Esophagus (tissue), 2 donors: Measurements from ENCODE around the gene DAPK1. TPM values are rescaled to one million over a fixed set of nuclear protein-coding genes. Genes with fewer than 3 reads are reported as not detected.

Experiments used
- H3K27ac ChIP-seq, 2 donors: one replicate each; pipeline ENCODE4 v1.5.1; 2013; ENCODE audit warnings: low read depth in 2 of 2, mild to moderate bottlenecking in 2 of 2, inconsistent platforms in 1 of 2, low read length in 1 of 2, moderate library complexity in 1 of 2
- H3K27me3 ChIP-seq, 2 donors: one replicate each; pipeline ENCODE4 v1.6.1; 2013; ENCODE audit warnings: low read length in 2 of 2, control low read depth in 1 of 2, mild to moderate bottlenecking in 1 of 2; ENCODE audit not compliant: insufficient read depth in 2 of 2, control insufficient read depth in 1 of 2
- H3K36me3 ChIP-seq, 2 donors: one replicate each; pipeline ENCODE4 v1.6.1; 2013; ENCODE audit warnings: low read length in 1 of 2; ENCODE audit not compliant: control insufficient read depth in 2 of 2, insufficient read depth in 2 of 2
- H3K4me1 ChIP-seq, 2 donors: one replicate each; pipeline ENCODE4 v1.6.1; 2013; ENCODE audit warnings: low read length in 1 of 2; ENCODE audit not compliant: control insufficient read depth in 2 of 2, insufficient read depth in 2 of 2
- H3K4me3 ChIP-seq, 2 donors: one replicate each; pipeline ENCODE4 v1.5.1; 2013; ENCODE audit warnings: low read length in 2 of 2, mild to moderate bottlenecking in 2 of 2, low read depth in 1 of 2, moderate library complexity in 1 of 2
- H3K9me3 ChIP-seq, 2 donors: one replicate each; pipeline ENCODE4 v1.6.1; 2013; ENCODE audit warnings: mild to moderate bottlenecking in 2 of 2, low read depth in 1 of 2, low read length in 1 of 2, moderate library complexity in 1 of 2; ENCODE audit not compliant: control insufficient read depth in 2 of 2, insufficient read depth in 1 of 2
- WGBS, 2 donors: extraction: QIAGEN DNeasy Blood & Tissue Kit; methylation state at CpG; one replicate each; pipeline ENCODE4 v1.1.7; 2013; 5-methylcytosine and 5-hydroxymethylcytosine counted together
- polyA plus RNA-seq, 2 donors: library from polyadenylated mRNA; stranded (reverse); fragments of 200-250 nt; gene quantifications; one replicate each; pipeline ENCODE4 v1.2.3, GENCODE V29; 2013
- donor health status: healthy with polysubstance abuse.
- donor health status: Bipolar disorder and iron deficiency.

The DAPK1 gene
- polyA plus RNA-seq, 2 donors = 1.7 to 2.9 TPM

GRCh38 chr9:87646546-87646945 lies 148.9 kb downstream of the DAPK1 start:
- WGBS, 2 donors = 75 to 83% methylated on average over 3 of the region's 3 CpGs
- H3K4me3 ChIP-seq = no peak overlapping the region
- no peaks in the 10 kb centered on the region for H3K4me1 ChIP-seq
- H3K27me3 ChIP-seq = no peaks in the 10 kb centered on the region
- H3K27ac ChIP-seq = no peak overlapping the region
- H3K9me3 ChIP-seq = no peaks in the 10 kb centered on the region
- H3K36me3 ChIP-seq = no peaks in the 10 kb centered on the region

GRCh38 chr9:87647114-87647513 lies 149.4 kb downstream of the DAPK1 start:
- no peaks in the 10 kb centered on the region for H3K27me3 ChIP-seq
- no peak overlapping the region for H3K27ac ChIP-seq
- no peak overlapping the region for H3K4me3 ChIP-seq
- H3K9me3 ChIP-seq = no peaks in the 10 kb centered on the region
- WGBS, 2 donors = 90 to 96% methylated on average over 8 of the region's 8 CpGs
- H3K4me1 ChIP-seq = no peaks in the 10 kb centered on the region
- H3K36me3 ChIP-seq = no peaks in the 10 kb centered on the region

GRCh38 chr9:87648606-87649005 lies 150.9 kb downstream of the DAPK1 start:
- no peak overlapping the region for H3K27ac ChIP-seq
- WGBS, 2 donors = 93 to 97% methylated on average over 7 of the region's 7 CpGs
- no peaks in the 10 kb centered on the region for H3K9me3 ChIP-seq
- H3K27me3 ChIP-seq = no peaks in the 10 kb centered on the region
- no peaks in the 10 kb centered on the region for H3K36me3 ChIP-seq
- H3K4me3 ChIP-seq = no peak overlapping the region
- no peaks in the 10 kb centered on the region for H3K4me1 ChIP-seq

GRCh38 chr9:87650611-87651295 lies 153.1 kb downstream of the DAPK1 start:
- Histone ChIP-seq H3K4me1 (no peaks in the 10 kb centered on the region), H3K4me3 (no peak overlapping the region), H3K36me3 (no peaks in the 10 kb centered on the region), H3K27me3 (no peaks in the 10 kb centered on the region), H3K9me3 (no peaks in the 10 kb centered on the region), H3K27ac (no peak overlapping the region)
- 80 to 81% methylated on average over 8 of the region's 8 CpGs for WGBS, 2 donors

- H3K4me3 ChIP-seq = no peak overlapping the region
- H3K27ac ChIP-seq = no peak overlapping the region
- H3K9me3 ChIP-seq = no peaks in the 10 kb centered on the region
- H3K4me1 ChIP-seq = no peaks in the 10 kb centered on the region
- H3K27me3 ChIP-seq = no peaks in the 10 kb centered on the region
- 93 to 95% methylated on average over 10 of the region's 10 CpGs for WGBS, 2 donors
- no peaks in the 10 kb centered on the region for H3K36me3 ChIP-seq
Measured at GRCh38 chr9:87651431-87651830, 153.8 kb downstream of the DAPK1 start.

- Histone ChIP-seq H3K4me3 (no peak overlapping the region), H3K27me3 (no peaks in the 10 kb centered on the region), H3K4me1 (no peaks in the 10 kb centered on the region), H3K27ac (no peak overlapping the region), H3K36me3 (no peaks in the 10 kb centered on the region), H3K9me3 (no peaks in the 10 kb centered on the region)
- 87 to 88% methylated on average over 3 of the region's 3 CpGs for WGBS, 2 donors
Measured at GRCh38 chr9:87653941-87654340, 156.3 kb downstream of the DAPK1 start.

GRCh38 chr9:87655731-87656130 lies 158.1 kb downstream of the DAPK1 start:
- H3K27me3 ChIP-seq = no peaks in the 10 kb centered on the region
- H3K36me3 ChIP-seq = no peaks in the 10 kb centered on the region
- WGBS, 2 donors = 90 to 93% methylated on average over 9 of the region's 9 CpGs

GRCh38 chr9:87656485-87656884 lies 158.8 kb downstream of the DAPK1 start:
- H3K27me3 ChIP-seq = no peaks in the 10 kb centered on the region
- H3K27ac ChIP-seq = no peak overlapping the region
- H3K4me1 ChIP-seq = no peaks in the 10 kb centered on the region
- no peak overlapping the region for H3K4me3 ChIP-seq
- H3K9me3 ChIP-seq = no peaks in the 10 kb centered on the region
- WGBS, 2 donors = 61 to 66% methylated on average over 8 of the region's 8 CpGs
- no peaks in the 10 kb centered on the region for H3K36me3 ChIP-seq

More at GRCh38 chr9:87655731-87656130, 158.1 kb downstream of the DAPK1 start:
- Histone ChIP-seq H3K27ac (no peak overlapping the region), H3K4me3 (no peak overlapping the region), H3K4me1 (no peaks in the 10 kb centered on the region), H3K9me3 (no peaks in the 10 kb centered on the region)

- no peaks in the 10 kb centered on the region for H3K36me3 ChIP-seq
- H3K27me3 ChIP-seq = no peaks in the 10 kb centered on the region
- no peak overlapping the region for H3K27ac ChIP-seq
- 78 to 80% methylated on average over 6 of the region's 6 CpGs for WGBS, 2 donors
- no peaks in the 10 kb centered on the region for H3K4me1 ChIP-seq
- H3K9me3 ChIP-seq = no peaks in the 10 kb centered on the region
- H3K4me3 ChIP-seq = no peak overlapping the region
Measured at GRCh38 chr9:87657190-87657589, 159.5 kb downstream of the DAPK1 start.

- Histone ChIP-seq H3K27me3 (no peaks in the 10 kb centered on the region), H3K4me1 (no peaks in the 10 kb centered on the region), H3K36me3 (no peaks in the 10 kb centered on the region), H3K27ac (no peak overlapping the region), H3K4me3 (no peak overlapping the region), H3K9me3 (no peaks in the 10 kb centered on the region)
- WGBS, 2 donors = 87 to 93% methylated on average over 16 of the region's 16 CpGs
Measured at GRCh38 chr9:87657893-87658292, 160.2 kb downstream of the DAPK1 start.
